ENCODE data around the gene LKAAEAR1.

LKAAEAR1 gene

DNA sequence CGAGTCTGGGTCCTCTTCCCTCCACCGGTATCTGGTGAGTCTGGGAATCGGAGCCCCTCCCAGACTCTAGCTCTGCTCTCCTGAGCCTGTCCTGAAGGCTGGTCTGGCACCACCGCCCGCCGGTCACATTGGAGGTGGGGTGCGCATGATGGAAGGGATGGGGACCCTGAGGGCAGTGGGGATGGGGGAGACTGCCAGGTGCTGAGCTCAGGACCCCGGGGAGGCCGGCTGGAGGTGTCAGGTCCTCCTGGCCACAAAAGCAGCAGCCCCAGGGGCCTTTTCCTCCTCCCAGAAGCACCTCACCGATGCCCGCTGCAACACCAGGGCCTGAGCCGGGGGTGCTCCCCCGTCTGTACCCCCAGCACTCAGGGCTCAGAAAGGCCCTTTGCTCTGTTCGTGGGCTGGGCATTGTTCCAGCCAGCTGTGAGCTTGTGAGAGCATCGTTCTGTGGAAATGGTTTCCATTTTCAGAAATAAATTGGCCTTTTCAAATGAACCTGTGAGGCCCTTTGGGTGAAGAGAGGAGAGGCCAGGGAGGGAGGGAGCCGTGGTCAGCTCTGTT, 25.7 kb upstream of the LKAAEAR1 start:
- Histone ChIP-seq H3K27ac (ENCODE audit: low read length) (no peak overlapping the region), H3K9me3 (ENCODE audit: insufficient read depth, low read length) (no peaks in the 10 kb centered on the region), H3K36me3 (replicated peaks; ENCODE audit: low read depth, low read length) (no peaks in the 10 kb centered on the region), H3K27me3 (ENCODE audit: low read depth, low read length) (no peaks in the 10 kb centered on the region), H3K4me1 (ENCODE audit: low read length) (peaks cover 11% of the 10 kb centered on the region), H3K79me2 (ENCODE audit: low read length) (no peaks in the 10 kb centered on the region), H2AFZ (ENCODE audit: low read depth, low read length) (no peak overlapping the region), H4K20me1 (ENCODE audit: insufficient read depth, low read length) (no peaks in the 10 kb centered on the region), H3K4me3 (ENCODE audit: low read length) (no peak overlapping the region), H3K4me2 (ENCODE audit: low read length) (no peak overlapping the region), H3K9ac (ENCODE audit: low read length) (no peak overlapping the region)
- no peak for TF ChIP-seq EZH2phosphoT487 (IDR thresholded peaks at IDR 0.05; ENCODE audit: low read depth)
- TF ChIP-seq CTCF (IDR thresholded peaks at IDR 0.05; ENCODE audit: low read depth, low read length): no peak

DNA sequence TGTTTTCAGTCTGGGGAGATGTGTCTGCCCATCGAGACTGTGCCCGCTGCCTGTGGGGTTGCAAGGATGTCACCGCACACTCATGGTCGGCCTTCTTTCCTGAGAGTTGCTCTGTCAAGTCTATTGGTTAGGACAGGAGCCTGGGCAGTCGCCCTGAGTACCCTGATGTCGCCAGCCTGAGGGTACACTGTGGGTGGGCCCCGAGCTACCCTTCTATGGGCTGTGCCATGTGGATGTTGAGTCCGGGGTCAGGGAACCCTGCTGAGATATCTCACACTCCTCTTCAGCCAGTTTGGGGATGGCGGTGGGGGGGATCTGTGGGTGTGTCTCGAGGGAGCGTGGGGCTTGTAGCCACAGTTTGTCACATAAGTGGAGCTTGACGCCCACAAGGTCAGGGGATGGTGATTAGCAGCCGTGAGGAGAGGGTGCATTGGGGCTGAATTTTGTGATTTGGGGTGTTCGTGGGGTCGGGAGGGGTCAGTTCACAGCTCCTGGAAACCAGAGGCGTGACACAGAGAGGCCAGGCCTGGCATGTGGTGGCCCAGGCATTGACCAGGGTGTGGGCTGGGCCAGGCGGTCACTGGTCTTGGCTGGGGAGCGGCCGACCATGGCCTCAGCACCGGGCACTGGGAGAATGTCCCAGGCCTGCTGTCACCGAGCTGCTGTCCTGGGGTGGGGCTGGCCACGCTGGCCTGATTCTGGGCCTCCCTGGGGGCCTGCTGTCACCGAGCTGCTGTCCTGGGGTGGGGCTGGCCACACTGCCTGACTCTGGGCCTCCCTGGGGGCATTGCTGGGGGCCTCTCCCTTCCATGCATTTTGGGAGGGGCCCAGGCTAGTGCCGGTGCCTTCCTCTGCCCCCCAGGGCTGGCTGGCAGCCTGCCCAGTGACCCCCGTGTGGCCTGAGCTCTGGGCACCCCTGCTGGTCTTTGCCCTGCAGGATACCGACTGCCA, 24.8 kb upstream of the LKAAEAR1 start:
- no peak overlapping the region for H2AFZ ChIP-seq (ENCODE audit: low read depth, low read length)
- no peaks in the 10 kb centered on the region for H3K79me2 ChIP-seq (ENCODE audit: low read length)
- TF ChIP-seq CTCF (IDR thresholded peaks at IDR 0.05; ENCODE audit: low read depth, low read length) (no peak), EZH2phosphoT487 (IDR thresholded peaks at IDR 0.05; ENCODE audit: low read depth) (no peak)
- H3K4me3 ChIP-seq (ENCODE audit: low read length): no peak overlapping the region
- no peaks in the 10 kb centered on the region for H3K36me3 ChIP-seq (replicated peaks; ENCODE audit: low read depth, low read length)
- no peaks in the 10 kb centered on the region for H3K27me3 ChIP-seq (ENCODE audit: low read depth, low read length)
- H3K27ac ChIP-seq (ENCODE audit: low read length): no peak overlapping the region
- H3K4me2 ChIP-seq (ENCODE audit: low read length): no peak overlapping the region
- H4K20me1 ChIP-seq (ENCODE audit: insufficient read depth, low read length): no peaks in the 10 kb centered on the region
- H3K9ac ChIP-seq (ENCODE audit: low read length): no peak overlapping the region
- no peaks in the 10 kb centered on the region for H3K9me3 ChIP-seq (ENCODE audit: insufficient read depth, low read length)
- peaks cover 11% of the 10 kb centered on the region for H3K4me1 ChIP-seq (ENCODE audit: low read length)

- Histone ChIP-seq H4K20me1 (ENCODE audit: insufficient read depth, low read length) (no peaks in the 10 kb centered on the region), H3K27ac (ENCODE audit: low read length) (no peak overlapping the region), H3K4me3 (ENCODE audit: low read length) (peak overlapping the region; percentile 40), H3K9ac (ENCODE audit: low read length) (no peak overlapping the region; the same call in 1 of the 2 replicates), H3K4me2 (ENCODE audit: low read length) (peak overlapping the region; percentile 74), H3K36me3 (replicated peaks; ENCODE audit: low read depth, low read length) (no peaks in the 10 kb centered on the region), H3K27me3 (ENCODE audit: low read depth, low read length) (0 out of 2 replicates have a peak, but pooled peaks cover 3% of the 10 kb centered on the region), H3K9me3 (ENCODE audit: insufficient read depth, low read length) (no peaks in the 10 kb centered on the region), H3K4me1 (ENCODE audit: low read length) (peaks cover 11% of the 10 kb centered on the region), H2AFZ (ENCODE audit: low read depth, low read length) (peak overlapping the region; percentile 18; the same call in 1 of the 2 replicates), H3K79me2 (ENCODE audit: low read length) (no peaks in the 10 kb centered on the region)
- TF ChIP-seq EZH2phosphoT487 (IDR thresholded peaks at IDR 0.05; ENCODE audit: low read depth): no peak
- no peak for TF ChIP-seq CTCF (IDR thresholded peaks at IDR 0.05; ENCODE audit: low read depth, low read length)
These were observed 23.7 kb upstream of the LKAAEAR1 start for GRCh38 chr20:64107736-64108457.

All from OCI-LY3 (cell line).